GM19035 (cell line): ENCODE data around the gene MEP1B.
"Not testable (repeated sequence)": the region's sequence is repeated elsewhere in the genome, so short reads cannot be mapped to it uniquely, and the experiment has no call there.

ENCODE experiments used
- ATAC-seq: cut with Tn5 transposase; IDR thresholded peaks from one replicate; pipeline ENCODE4 v1.9.1; 2021; ENCODE audit not compliant: unreplicated experiment

Gene MEP1B

GRCh38 chr18:32208577-32208976 lies 18.7 kb downstream of the MEP1B start:
- no peak for ATAC-seq

- no peak for ATAC-seq
Measured at GRCh38 chr18:32209685-32210445, 20.0 kb downstream of the MEP1B start.

- no peak for ATAC-seq
Measured at GRCh38 chr18:32213693-32214092, 23.9 kb downstream of the MEP1B start.

GRCh38 chr18:32216390-32216789 lies 26.6 kb downstream of the MEP1B start:
- no peak for ATAC-seq

- ATAC-seq, result no peak
Measured at GRCh38 chr18:32219431-32220018, 29.7 kb downstream of the MEP1B start.

- not testable (repeated sequence) for ATAC-seq
Measured at GRCh38 chr18:32233348-32233747, 43.5 kb downstream of the MEP1B start.

- no peak for ATAC-seq
Measured at GRCh38 chr18:32237049-32237448, 47.2 kb downstream of the MEP1B start.

- ATAC-seq, result no peak
Measured at GRCh38 chr18:32238635-32239268, 48.9 kb downstream of the MEP1B start.

- ATAC-seq, result no peak
Measured at GRCh38 chr18:32242395-32242794, 52.6 kb downstream of the MEP1B start.

- no peak for ATAC-seq
Measured at GRCh38 chr18:32243358-32243757, 53.5 kb downstream of the MEP1B start.

- ATAC-seq, result no peak
Measured at GRCh38 chr18:32244881-32245280, 55.0 kb downstream of the MEP1B start.

GRCh38 chr18:32249147-32249929 lies 59.5 kb downstream of the MEP1B start:
- ATAC-seq, result no peak

GRCh38 chr18:32251466-32251865 lies 61.6 kb downstream of the MEP1B start:
- no peak for ATAC-seq

- no peak for ATAC-seq
Measured at GRCh38 chr18:32252141-32252860, 62.5 kb downstream of the MEP1B start.

GRCh38 chr18:32255570-32255969 lies 65.7 kb downstream of the MEP1B start:
- ATAC-seq, result no peak

- ATAC-seq, result no peak
Measured at GRCh38 chr18:32257084-32257785, 67.4 kb downstream of the MEP1B start.

- ATAC-seq, result no peak
Measured at GRCh38 chr18:32258148-32258547, 68.3 kb downstream of the MEP1B start.

GRCh38 chr18:32258558-32259204 lies 68.8 kb downstream of the MEP1B start:
- no peak for ATAC-seq

GRCh38 chr18:32259553-32259952 lies 69.7 kb downstream of the MEP1B start:
- no peak for ATAC-seq

GRCh38 chr18:32261003-32261402 lies 71.2 kb downstream of the MEP1B start:
- ATAC-seq, result no peak
